Astrocyte of the spinal cord (primary cell): ENCODE data around the gene REEP5.

ENCODE experiments used
- DNase-seq: peaks from one replicate; pipeline ENCODE4 v3.0.0; 2011; ENCODE audit warnings: low read depth, low spot score
- H3K4me3 ChIP-seq: 2 replicates; pipeline ENCODE4 v1.5.1; 2011; ENCODE audit warnings: low read depth, mild to moderate bottlenecking, low read length, moderate library complexity
- CTCF ChIP-seq: IDR thresholded peaks from 2 replicates; pipeline ENCODE4 v1.5.1; 2012; ENCODE audit warnings: low read depth, mild to moderate bottlenecking, low read length, inconsistent platforms
- in situ Hi-C: cut with HindIII; loops from 2 replicates; pipeline ENCODE4 v1.10.0; 2017; ENCODE audit warnings: low sequenced_read_pairs

Gene REEP5

DNA sequence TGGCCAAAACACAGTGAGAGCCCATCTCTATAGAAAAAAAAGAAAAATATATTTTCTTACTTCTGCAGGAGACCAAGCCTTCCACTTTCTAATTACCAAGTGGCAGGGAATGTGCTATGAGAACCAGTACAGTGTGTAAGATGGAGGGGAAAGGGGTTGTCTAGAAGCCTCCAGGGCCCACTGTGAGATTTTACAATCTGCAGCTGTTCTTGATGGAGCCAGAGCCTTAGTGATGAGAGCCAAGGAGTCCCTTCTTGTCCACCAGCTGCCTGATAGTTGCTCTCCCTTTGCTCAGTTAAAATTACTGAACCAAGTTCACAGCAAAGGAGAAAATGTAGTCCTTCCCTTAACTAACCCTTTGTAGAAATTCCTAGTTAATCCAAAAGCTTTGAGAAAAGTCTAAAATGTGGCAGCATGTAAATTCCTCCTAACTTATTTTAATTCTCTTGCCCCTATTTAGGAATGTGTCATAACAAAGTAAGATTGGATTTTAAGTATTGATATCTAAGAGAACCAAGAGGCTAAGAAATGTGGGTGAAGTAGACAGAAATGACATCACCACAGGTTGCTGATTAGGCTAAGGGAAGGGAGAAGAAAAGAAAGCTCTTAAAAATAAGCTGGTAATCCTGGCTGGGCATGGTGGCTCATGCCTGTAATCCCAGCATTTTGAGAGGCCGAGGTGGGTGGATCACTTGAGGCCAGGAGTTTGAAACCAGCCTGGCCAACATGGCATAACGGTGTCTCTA lies 41.6 kb downstream of the REEP5 start:
- in situ Hi-C loops, result no loop called here
- no peak for TF ChIP-seq CTCF
- DNase-seq, result no peak
- H3K4me3 ChIP-seq, result no peak overlapping the region

DNA sequence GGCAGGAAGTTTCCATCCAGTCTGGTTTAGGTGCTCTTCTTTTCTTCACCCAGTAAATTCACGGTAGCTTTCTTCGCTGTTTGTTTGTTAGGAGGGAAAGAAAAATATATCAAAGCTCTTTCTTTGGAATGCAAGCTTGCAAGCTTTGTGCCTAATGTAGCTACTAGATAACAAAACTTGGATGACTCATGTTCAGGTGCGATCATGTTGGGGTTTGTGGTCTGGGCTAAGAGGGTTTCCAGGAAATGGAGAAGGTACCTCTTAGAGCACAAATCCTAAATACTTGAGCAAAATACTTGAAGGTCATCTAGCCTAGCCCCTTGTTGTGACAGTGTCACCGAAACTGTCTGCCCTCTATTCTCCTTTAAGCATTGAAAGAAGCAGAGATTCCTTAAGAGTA lies 43.3 kb downstream of the REEP5 start:
- in situ Hi-C loops, result no loop called here
- no peak for TF ChIP-seq CTCF
- no peak overlapping the region for H3K4me3 ChIP-seq
- peak; percentile 22 for DNase-seq

DNA sequence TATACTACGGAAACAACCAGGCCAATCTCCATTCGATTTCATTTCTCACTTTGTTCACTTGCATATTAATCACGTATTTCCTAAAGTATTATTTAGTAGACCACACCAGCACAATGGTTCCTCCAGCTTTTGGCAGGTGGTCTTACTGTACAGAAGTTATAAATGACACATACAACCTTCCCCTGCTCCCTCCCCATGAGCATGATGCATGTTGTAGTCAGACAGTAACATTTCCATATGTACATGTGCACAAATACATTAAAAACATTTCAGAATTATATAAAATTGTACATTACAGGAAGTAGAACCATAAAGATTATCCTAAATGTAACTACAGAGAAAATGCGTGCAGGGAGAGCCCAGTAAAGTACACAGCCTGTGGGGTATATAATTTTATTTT lies 43.9 kb downstream of the REEP5 start:
- TF ChIP-seq CTCF, result no peak
- no peak for DNase-seq
- in situ Hi-C loops, result no loop called here
- H3K4me3 ChIP-seq, result no peak overlapping the region

- no peak for DNase-seq
- in situ Hi-C loops, result no loop called here
- H3K4me3 ChIP-seq, result no peak overlapping the region
- TF ChIP-seq CTCF, result no peak
These were observed 45.7 kb downstream of the REEP5 start for GRCh38 chr5:112876362-112876761.

DNA sequence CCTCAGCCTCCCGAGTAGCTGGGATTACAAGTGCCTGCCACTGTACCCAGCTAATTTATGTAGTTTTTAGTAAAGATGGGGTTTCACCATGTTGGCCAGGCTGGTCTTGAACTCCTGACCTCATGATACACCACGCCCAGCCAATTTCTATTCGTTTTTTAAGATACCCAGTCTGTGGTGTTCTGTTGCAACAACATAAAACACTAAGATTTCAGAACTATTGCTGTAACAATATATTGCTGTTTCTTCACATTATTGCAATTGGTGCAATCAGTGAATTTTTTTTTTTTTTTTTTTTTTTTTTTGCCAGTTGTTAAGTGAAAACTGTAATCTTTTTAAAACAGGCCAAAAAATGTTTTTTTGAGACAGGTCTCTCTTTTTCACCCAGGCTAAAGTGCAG lies 51.1 kb downstream of the REEP5 start:
- H3K4me3 ChIP-seq, result no peak overlapping the region
- in situ Hi-C loops, result no loop called here
- no peak for DNase-seq
- TF ChIP-seq CTCF, result no peak

- no peak for TF ChIP-seq CTCF
- no peak overlapping the region for H3K4me3 ChIP-seq
- no peak for DNase-seq
- in situ Hi-C loops, result no loop called here
These were observed 52.1 kb downstream of the REEP5 start for GRCh38 chr5:112869948-112870347.

DNA sequence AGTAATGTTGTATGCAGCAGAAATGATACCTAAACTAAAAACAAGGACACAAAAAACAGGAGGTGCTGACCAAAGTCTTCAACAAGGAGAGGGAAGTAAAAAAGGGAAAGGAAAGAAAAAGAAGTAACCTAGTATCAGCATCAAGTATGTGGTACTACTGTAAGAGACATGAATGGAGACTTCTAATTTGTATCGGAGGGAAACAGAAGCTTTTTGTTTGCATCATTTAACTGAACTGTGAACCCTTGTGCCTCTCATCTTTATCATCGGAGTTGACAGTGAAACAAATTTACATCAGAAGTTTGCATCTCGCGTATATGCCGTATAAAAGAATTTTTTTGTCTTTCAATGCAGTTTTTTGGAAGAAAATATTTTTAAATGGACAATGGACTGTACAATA lies 54.6 kb downstream of the REEP5 start:
- no peak overlapping the region for H3K4me3 ChIP-seq
- in situ Hi-C loops, result no loop called here
- DNase-seq, result no peak
- TF ChIP-seq CTCF, result no peak
